Measurements from ENCODE around the gene PIK3IP1.

DNA sequence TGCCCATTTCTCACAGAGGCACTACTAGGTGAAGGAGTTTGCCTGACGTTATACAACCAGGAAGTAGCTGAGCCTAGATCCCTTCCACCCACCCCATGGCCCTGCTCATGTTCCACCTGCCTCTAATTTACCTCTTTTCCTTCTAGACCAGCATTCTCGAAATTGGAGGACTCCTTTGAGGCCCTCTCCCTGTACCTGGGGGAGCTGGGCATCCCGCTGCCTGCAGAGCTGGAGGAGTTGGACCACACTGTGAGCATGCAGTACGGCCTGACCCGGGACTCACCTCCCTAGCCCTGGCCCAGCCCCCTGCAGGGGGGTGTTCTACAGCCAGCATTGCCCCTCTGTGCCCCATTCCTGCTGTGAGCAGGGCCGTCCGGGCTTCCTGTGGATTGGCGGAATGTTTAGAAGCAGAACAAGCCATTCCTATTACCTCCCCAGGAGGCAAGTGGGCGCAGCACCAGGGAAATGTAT lies 14.1 kb downstream of the PIK3IP1 start:
- no peak for TF ChIP-seq CTCF (IDR thresholded peaks at IDR 0.05)
- TF ChIP-seq ZFX (IDR thresholded peaks at IDR 0.05; ENCODE audit: borderline replicate concordance) = no peak

Data from 22Rv1 (cell line).